HG03469 (cell line): ENCODE results near the gene REEP5.
A peak's percentile ranks its signal among the peaks of the same experiment; 100 is the strongest.
"Not testable (repeated sequence)": the region's sequence is repeated elsewhere in the genome, so short reads cannot be mapped to it uniquely, and the experiment has no call there.

ENCODE experiments used
- ATAC-seq: cut with Tn5 transposase; IDR thresholded peaks from one replicate; pipeline ENCODE4 v1.9.1; 2021; ENCODE audit warnings: mild to moderate bottlenecking, moderate library complexity, moderate number of reproducible peaks; ENCODE audit not compliant: unreplicated experiment

Gene REEP5

DNA sequence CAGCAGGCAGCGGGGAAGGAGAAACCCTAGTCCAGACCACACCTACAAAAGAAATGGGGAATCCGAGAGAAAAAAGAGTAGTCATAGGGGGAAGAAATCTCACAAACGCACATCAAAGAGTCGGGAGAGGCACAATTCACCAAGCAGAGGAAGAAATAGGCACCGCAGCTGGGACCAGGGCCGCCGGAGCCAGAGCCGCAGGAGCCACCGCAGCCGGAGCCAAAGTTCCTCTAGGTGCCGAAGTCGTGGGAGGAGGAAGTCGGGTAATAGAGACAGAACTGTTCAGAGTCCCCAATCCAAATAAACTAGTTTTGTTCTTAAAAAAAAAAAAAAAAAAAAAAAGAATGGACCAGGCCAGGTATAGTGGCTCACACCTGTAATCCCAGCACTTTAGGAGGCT lies 29.3 kb downstream of the REEP5 start:
- no peak for ATAC-seq

DNA sequence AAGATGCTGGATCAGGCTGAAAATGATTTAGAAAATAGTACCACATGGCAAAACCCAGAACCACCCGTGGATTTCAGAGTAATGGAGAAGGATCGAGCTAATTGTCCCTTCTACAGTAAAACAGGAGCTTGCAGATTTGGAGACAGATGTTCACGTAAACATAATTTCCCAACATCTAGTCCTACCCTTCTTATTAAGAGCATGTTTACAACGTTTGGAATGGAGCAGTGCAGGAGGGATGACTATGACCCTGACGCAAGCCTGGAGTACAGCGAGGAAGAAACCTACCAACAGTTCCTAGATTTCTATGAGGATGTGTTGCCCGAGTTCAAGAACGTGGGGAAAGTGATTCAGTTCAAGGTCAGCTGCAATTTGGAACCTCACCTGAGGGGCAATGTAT lies 30.0 kb downstream of the REEP5 start:
- ATAC-seq: not testable (repeated sequence)

DNA sequence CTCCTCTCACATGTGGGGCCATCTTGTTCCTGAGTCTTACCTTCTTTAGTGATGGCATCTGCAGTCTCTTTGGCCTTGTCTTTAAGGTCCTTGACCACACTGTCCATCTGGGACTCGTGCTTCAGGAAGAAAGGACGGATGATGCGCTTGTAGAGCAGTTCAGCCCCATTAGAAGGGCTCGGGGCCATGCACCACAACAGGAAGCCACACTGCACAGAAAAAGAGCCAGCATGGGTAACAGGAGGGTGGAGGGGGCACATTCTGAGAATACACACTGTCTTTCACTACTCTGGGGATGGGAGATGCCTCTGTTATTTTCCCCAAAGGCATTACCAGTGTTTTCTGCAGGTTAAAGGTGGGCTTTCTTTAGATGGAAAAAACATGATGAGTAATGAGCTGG lies 35.1 kb downstream of the REEP5 start:
- no peak for ATAC-seq

DNA sequence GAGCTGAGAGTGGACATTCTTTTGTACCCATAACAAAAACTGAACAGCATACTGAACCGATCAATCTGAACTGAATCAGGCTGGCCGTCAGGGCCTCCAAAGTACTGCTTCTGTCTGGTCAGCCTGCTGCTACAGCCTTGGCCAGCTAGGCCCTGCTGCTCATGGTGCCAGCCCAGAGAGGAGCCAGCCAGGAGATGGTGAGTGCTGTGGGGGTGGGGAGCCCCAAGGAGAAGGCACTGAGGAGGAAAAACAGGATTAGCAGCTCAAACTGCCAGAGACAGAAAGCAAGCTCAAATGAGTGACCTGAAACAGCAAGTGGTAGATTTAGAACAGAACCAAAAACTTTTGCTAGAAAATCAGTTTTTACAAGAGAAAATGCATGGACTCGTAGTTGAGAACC lies 37.0 kb downstream of the REEP5 start:
- no peak for ATAC-seq

DNA sequence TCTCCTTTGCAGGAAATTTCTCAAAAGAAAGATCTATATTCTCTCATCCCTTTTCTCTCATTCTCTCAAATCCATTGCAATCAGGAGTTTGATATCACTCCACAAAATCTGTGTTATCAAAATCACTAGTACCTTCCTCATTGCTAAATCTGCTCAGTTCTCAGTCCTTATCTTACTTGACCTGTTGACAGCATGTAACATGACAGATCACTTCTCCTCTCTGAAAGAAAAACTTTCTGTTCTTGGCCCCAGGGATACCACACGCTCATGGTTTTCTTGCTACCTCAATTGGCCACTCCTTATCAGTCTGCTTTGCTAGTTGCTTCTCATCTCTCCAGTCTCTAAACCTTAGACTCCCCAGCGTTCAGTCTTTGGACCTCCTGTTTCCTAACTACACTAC lies 38.8 kb downstream of the REEP5 start:
- ATAC-seq: no peak

DNA sequence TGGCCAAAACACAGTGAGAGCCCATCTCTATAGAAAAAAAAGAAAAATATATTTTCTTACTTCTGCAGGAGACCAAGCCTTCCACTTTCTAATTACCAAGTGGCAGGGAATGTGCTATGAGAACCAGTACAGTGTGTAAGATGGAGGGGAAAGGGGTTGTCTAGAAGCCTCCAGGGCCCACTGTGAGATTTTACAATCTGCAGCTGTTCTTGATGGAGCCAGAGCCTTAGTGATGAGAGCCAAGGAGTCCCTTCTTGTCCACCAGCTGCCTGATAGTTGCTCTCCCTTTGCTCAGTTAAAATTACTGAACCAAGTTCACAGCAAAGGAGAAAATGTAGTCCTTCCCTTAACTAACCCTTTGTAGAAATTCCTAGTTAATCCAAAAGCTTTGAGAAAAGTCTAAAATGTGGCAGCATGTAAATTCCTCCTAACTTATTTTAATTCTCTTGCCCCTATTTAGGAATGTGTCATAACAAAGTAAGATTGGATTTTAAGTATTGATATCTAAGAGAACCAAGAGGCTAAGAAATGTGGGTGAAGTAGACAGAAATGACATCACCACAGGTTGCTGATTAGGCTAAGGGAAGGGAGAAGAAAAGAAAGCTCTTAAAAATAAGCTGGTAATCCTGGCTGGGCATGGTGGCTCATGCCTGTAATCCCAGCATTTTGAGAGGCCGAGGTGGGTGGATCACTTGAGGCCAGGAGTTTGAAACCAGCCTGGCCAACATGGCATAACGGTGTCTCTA lies 41.6 kb downstream of the REEP5 start:
- no peak for ATAC-seq

DNA sequence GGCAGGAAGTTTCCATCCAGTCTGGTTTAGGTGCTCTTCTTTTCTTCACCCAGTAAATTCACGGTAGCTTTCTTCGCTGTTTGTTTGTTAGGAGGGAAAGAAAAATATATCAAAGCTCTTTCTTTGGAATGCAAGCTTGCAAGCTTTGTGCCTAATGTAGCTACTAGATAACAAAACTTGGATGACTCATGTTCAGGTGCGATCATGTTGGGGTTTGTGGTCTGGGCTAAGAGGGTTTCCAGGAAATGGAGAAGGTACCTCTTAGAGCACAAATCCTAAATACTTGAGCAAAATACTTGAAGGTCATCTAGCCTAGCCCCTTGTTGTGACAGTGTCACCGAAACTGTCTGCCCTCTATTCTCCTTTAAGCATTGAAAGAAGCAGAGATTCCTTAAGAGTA lies 43.3 kb downstream of the REEP5 start:
- ATAC-seq: peak; percentile 40

DNA sequence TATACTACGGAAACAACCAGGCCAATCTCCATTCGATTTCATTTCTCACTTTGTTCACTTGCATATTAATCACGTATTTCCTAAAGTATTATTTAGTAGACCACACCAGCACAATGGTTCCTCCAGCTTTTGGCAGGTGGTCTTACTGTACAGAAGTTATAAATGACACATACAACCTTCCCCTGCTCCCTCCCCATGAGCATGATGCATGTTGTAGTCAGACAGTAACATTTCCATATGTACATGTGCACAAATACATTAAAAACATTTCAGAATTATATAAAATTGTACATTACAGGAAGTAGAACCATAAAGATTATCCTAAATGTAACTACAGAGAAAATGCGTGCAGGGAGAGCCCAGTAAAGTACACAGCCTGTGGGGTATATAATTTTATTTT lies 43.9 kb downstream of the REEP5 start:
- no peak for ATAC-seq

DNA sequence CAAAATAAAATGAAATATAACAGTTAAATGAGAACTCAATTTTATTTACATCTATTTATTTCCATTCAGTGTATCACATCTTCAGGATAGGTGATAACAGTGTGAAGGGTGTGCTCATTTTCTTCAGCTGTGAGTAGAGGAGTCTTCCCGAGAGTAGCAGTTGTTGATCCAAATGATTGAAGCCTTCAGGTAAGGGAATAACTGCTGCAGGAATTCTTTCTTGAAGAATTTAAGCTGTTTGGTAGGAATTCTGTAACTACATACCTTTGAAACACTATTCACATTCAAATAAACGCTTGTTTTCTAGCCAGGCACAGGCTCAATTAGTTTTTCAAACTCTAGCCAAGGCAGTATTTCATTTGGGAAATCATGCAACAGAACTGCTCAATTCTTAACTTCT lies 45.7 kb downstream of the REEP5 start:
- ATAC-seq: no peak

DNA sequence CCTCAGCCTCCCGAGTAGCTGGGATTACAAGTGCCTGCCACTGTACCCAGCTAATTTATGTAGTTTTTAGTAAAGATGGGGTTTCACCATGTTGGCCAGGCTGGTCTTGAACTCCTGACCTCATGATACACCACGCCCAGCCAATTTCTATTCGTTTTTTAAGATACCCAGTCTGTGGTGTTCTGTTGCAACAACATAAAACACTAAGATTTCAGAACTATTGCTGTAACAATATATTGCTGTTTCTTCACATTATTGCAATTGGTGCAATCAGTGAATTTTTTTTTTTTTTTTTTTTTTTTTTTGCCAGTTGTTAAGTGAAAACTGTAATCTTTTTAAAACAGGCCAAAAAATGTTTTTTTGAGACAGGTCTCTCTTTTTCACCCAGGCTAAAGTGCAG lies 51.1 kb downstream of the REEP5 start:
- ATAC-seq: no peak

DNA sequence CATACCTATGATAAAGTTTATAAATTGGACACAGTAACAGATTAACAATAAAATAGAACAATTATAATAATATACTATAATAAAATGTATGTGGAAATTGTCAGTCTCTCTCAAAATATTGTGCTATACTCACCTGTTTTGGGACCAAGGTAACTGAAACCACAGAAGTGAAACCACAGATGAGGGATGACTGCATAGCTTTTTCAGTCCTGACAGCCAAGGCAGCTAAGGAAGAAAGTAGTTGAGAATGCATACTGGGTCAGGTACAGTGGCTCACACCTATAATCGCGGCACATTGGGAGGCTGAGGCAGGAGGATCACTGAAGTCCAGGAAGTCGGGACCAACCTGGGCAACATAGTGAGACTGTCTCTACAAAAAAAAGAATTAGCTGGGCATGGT lies 52.1 kb downstream of the REEP5 start:
- peak; percentile 63 for ATAC-seq

DNA sequence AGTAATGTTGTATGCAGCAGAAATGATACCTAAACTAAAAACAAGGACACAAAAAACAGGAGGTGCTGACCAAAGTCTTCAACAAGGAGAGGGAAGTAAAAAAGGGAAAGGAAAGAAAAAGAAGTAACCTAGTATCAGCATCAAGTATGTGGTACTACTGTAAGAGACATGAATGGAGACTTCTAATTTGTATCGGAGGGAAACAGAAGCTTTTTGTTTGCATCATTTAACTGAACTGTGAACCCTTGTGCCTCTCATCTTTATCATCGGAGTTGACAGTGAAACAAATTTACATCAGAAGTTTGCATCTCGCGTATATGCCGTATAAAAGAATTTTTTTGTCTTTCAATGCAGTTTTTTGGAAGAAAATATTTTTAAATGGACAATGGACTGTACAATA lies 54.6 kb downstream of the REEP5 start:
- ATAC-seq: no peak

DNA sequence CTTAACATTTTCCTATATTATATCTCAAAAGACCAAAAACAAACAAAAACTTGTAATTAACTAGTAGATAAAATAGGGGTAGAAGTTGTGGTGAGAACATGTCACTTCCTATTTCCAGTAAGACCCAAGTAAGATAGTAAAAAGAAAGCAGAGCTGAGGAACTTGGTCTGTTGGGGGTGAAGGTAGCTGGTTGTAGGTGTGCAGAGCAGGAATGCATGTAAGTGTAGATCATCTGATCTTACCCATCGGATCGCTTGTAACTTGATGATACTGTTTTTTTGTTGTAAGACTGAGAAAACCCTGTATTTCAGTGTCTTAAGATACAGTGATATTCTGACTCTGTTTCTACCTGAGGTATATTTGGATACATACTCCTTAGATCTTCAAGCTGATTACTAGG lies 55.3 kb downstream of the REEP5 start:
- no peak for ATAC-seq

DNA sequence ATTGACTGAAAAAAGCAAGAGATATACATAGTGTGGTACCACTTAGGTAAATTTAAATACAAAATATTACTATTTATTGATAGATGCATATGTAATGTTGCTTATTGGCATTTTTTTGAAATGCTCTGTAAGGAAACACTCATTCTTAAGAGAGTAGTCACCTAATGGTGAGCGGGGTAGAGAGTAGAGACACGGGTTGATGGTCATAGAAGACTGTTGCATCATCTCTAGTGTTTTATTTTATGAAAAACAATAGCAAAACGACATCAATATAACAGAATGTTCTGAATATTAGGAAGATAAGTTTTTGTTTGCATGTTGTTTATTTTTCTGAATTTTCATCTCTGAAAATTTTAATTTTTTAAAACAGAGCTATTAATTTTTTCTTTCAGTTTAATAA lies 56.9 kb downstream of the REEP5 start:
- ATAC-seq: no peak

DNA sequence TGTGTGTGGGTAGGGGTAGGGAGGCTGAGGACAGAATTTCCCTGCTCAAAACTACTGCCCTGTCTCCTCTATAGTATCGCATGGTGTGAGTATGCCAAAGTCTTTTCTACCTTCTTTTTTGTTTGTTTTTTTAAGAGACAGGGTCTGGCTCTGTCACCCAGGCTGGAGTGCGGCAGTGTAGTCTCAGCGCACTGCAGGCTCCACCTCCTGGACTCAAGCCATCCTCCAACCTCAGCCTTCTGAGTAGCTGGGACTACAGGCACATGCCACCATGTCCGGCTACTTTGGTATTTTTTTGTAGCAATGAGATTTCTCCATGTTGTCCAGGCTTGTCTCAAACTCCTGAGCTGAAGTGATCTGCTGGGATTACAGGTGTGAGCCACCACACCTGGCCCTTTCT lies 58.5 kb downstream of the REEP5 start:
- no peak for ATAC-seq

DNA sequence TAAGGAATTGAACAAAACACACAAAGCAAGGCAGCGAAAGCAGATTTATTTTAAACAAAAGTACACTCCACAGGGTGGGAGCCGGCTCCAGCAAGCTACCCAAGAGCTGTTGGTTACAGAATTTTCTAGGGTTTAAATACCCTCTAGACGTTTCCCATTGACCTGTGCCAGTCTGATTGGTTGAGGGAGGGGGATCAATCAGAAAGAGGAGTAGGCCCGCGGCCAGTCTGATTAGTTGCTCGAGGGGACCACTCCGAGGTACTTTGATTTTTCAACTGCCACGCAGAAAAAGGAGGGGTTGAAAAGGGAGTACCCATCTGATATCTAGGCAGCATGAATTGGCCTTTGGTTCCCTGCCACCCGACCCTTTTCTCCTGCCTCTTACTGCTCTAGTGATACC lies 59.9 kb downstream of the REEP5 start:
- ATAC-seq: no peak

DNA sequence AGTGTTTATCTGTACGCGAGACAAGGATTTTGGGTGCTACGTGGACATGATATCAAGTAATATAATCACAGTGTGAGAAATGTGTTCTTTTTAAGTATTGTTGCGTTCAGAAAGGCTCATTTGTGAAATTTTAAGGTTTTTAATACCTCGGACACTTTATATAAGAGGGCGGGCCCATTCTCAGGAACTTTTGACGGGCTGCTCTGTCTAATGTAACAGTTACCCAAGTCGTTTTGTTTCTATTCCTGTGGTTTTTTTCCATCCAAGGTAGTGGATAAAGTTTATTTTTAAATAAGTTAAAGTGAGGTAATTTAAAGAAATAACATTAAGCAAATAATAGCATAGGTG lies 60.4 kb downstream of the REEP5 start:
- ATAC-seq: no peak

DNA sequence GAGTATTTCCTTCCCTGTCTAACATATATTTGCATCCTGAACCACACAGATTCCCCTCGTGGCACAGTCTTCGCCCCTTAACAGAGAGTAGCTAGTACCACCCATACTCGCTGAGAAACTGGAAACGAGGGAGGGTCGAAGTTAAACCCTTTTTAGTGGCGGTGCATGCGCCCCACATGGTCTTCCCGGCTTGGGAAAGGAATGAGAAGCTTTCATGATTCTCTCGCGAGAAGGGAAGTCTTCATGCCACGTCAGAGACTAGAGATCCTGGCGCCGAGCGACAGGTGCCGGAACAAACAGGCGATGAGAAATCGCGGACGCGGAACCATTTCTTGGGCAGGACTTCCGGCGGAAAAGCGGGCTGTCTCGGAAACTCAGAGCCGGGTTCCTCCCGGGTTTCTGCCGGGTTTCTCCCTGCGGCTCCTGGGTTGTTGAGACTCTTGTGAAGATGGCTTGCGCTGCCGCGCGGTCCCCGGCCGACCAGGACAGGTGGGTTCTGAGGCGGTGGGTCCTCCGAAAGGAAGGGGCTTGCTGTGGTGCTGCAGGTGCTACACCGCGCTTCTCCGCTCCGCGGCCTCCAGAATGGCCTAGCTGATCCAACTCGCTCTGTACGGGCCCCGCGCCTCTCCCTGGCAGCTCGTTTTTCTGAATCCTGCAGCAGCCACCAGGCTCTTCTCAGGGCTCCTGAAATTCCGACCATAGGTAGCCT lies 60.9 kb downstream of the REEP5 start, which contains the start of gene SRP19:
Gene SRP19 (plus strand): TSS at position 359 of the 709 bp plus-strand sequence. CDS start 90 bp downstream, at position 449.
- peak; percentile 96 for ATAC-seq

DNA sequence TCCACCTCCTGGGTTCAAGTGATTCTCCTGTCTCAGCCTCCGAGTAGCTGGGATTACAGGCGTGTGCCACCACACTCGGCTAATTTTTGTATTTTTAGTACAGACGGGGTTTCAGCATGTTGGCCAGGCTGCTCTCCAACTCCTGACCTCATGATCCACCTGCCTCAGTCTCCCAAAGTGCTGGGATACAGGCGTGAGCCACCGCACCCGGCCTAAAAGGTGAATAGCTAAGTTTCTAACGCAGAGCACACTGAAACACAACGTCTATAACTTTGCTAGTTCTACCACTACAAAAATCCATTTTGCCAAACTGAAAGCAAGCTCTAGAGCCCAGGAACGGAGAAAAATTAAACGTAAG lies 61.5 kb downstream of the REEP5 start:
- not testable (repeated sequence) for ATAC-seq

DNA sequence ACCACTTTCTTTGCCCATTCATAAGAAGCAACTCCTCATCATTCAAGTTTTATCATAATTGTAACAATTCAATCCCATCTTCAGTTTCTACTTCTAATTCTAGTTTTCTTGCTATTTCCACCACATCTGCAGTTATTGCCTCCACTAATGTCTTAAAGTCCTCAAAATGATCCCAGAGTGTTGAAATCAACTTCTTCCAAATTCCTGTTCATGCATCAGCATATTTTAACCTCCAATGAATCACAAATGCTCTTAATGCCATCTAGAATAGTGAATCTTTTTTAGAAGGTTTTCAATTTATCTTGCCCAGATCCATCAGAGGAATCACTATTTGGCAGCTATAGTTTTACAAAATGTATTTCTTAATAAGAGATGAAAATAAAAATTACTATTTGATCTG lies 64.2 kb downstream of the REEP5 start:
- ATAC-seq: no peak

DNA sequence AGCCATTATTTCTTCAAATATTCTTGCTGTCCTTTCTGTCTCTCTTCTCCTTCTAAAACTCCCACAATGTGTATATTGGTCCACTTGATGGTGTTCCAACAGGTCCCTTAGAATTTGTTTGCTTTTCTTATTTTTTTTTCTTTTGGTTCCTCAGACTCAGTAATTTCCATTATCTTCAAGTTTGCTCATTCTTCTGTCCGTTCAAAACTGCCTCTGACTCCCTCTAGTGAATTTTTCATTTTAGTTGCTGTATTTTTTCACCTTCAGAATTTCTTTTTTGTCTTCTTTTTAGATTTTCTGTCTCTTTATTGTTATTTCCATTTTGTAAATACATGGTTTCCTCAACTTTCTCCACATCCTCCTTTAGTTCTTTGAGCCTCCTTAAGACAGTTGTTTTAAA lies 67.4 kb downstream of the REEP5 start:
- ATAC-seq: no peak

DNA sequence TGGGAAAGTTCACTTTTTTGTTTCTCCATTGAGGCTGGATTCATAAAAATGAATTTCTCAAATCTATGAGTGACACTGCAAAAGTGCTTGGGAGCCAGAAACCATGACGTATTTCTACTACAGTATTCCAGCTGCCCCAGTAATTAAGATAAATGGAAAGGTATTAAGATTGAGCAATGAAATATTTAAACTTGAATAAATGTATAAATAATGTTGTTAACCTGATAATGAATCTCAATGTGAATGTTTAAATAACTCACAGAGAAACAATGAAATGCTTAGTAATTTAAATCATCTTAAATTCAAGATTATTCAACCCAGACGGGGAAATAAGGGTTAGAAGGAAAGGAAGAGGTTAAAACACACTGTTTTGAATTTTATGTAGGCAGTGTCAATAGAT lies 72.1 kb downstream of the REEP5 start:
- no peak for ATAC-seq
